HCT116 (cell line): ENCODE measurements around the gene GET3. TPM values are rescaled to one million over a fixed set of nuclear protein-coding genes. Genes with fewer than 3 reads are reported as not detected.

ENCODE experiments used
- ATAC-seq: fragments of 200-7000 bp; cut with Tn5 transposase; 2 replicates; pipeline ENCODE4 v1.9.1; 2020; ENCODE audit warnings: mild to moderate bottlenecking, moderate library complexity
- BruUV-seq: library from RNA; stranded (reverse); fragments of 400-500 nt; replicated peaks from 2 replicates; lab custom pipeline; 2021; lab: Mats Ljungman, UMichigan
- CTCF ChIA-PET: fragments of 300-600 bp; sonication (Branson Sonifier 250); formaldehyde crosslinking; loops from one replicate; lab custom pipeline; 2021; ENCODE audit warnings: antibody characterized with exemption; lab: Charles Lee
- POLR2A ChIA-PET: fragments of 300-600, 350-600 bp; sonication (Branson Sonifier 250); formaldehyde crosslinking; loops from one replicate; lab custom pipeline; 2021; ENCODE audit warnings: antibody characterized with exemption; lab: Charles Lee
- RAD21 ChIA-PET, 2 experiments: fragments of 300-600 bp; sonication (Branson Sonifier 250); formaldehyde crosslinking; loops; one replicate each; lab custom pipeline; 2023; ENCODE audit warnings: low total read pairs in 2 of 2; ENCODE audit not compliant: uncharacterized antibody in 2 of 2, unreplicated experiment in 2 of 2, low non-redundant PET in 1 of 2; lab: Charles Lee
- DNase-seq: peaks from one replicate; pipeline ENCODE4 v3.0.0-alpha.2; 2010; ENCODE audit warnings: low read depth, low spot score
- H2AFZ ChIP-seq: fragments of 200-600 bp; shearing (Covaris generic), sonication (generic); 2 replicates; pipeline ENCODE4 v1.6.1; 2017; ENCODE audit warnings: low read depth, mixed run types, mixed read lengths, antibody characterized with exemption, low read length; ENCODE audit not compliant: poor library complexity, severe bottlenecking
- H3K27ac ChIP-seq: 2 replicates; pipeline ENCODE4 v1.5.1; 2012; ENCODE audit warnings: low read depth, low read length
- H3K27me3 ChIP-seq: fragments of 200-600 bp; sonication (generic); 2 replicates; pipeline ENCODE4 v1.6.1; 2016; ENCODE audit warnings: mixed run types, low read length, mixed read lengths; ENCODE audit not compliant: insufficient read depth
- H3K36me3 ChIP-seq, 2 experiments: fragments of 200-500 bp in 1 of 2; fragments of 200-600 bp in 1 of 2; sonication (Bioruptor generic) in 1 of 2; sonication (generic) in 1 of 2; 2 replicates each; pipeline versions ENCODE4 v1.5.1 to v1.6.1; 2014 to 2016; ENCODE audit warnings: low read length in 2 of 2, inconsistent platforms in 1 of 2, mixed read lengths in 1 of 2, mixed run types in 1 of 2; ENCODE audit not compliant: insufficient read depth in 2 of 2, control insufficient read depth in 1 of 2
- H3K4me1 ChIP-seq, 2 experiments: fragments of 200-600 bp in 1 of 2; sonication (generic) in 1 of 2; 2 replicates each; pipeline versions ENCODE4 v1.5.1 to v1.6.1; 2012 to 2017; ENCODE audit warnings: low read length in 2 of 2, inconsistent platforms in 1 of 2, mild to moderate bottlenecking in 1 of 2, mixed read lengths in 1 of 2, mixed run types in 1 of 2, moderate library complexity in 1 of 2; ENCODE audit not compliant: insufficient read depth in 2 of 2, control insufficient read depth in 1 of 2
- H3K4me2 ChIP-seq: fragments of 200-600 bp; sonication (generic); 2 replicates; pipeline ENCODE4 v1.6.1; 2017; ENCODE audit warnings: mixed run types, low read length, mixed read lengths
- H3K4me3 ChIP-seq, 2 experiments: fragments of 200-600 bp in 1 of 2; sonication (generic) in 1 of 2; replicated peaks in 1 of 2; 2 replicates each; pipeline ENCODE4 v1.5.1; 2011 to 2016; ENCODE audit warnings: low read length in 2 of 2, control low read depth in 1 of 2, low read depth in 1 of 2, mild to moderate bottlenecking in 1 of 2, mixed read lengths in 1 of 2, mixed run types in 1 of 2
- H3K79me2 ChIP-seq: fragments of 200-600 bp; sonication (generic); 2 replicates; pipeline ENCODE4 v1.6.1; 2017; ENCODE audit warnings: mild to moderate bottlenecking, mixed run types, low read length, moderate library complexity, mixed read lengths; ENCODE audit not compliant: insufficient read depth
- H3K9ac ChIP-seq: fragments of 200-600 bp; sonication (generic); 2 replicates; pipeline ENCODE4 v1.6.1; 2016; ENCODE audit warnings: low read length, mixed read lengths
- H3K9me2 ChIP-seq: fragments of 200-600 bp; sonication (generic), shearing (Covaris generic); 2 replicates; pipeline ENCODE4 v1.6.1; 2017; ENCODE audit warnings: mixed run types, mild to moderate bottlenecking, moderate library complexity; ENCODE audit not compliant: insufficient read depth
- H3K9me3 ChIP-seq, 2 experiments: fragments of 200-500 bp in 1 of 2; fragments of 200-600 bp in 1 of 2; sonication (Bioruptor generic) in 1 of 2; sonication (generic) in 1 of 2; 2 replicates each; pipeline ENCODE4 v1.6.1; 2014 to 2017; ENCODE audit warnings: low read length in 2 of 2, mixed read lengths in 2 of 2, inconsistent platforms in 1 of 2, low read depth in 1 of 2, mild to moderate bottlenecking in 1 of 2, mixed run types in 1 of 2, moderate library complexity in 1 of 2; ENCODE audit not compliant: control insufficient read depth in 1 of 2, insufficient read depth in 1 of 2
- H4K20me1 ChIP-seq: fragments of 200-600 bp; sonication (generic), shearing (Covaris generic); 2 replicates; pipeline ENCODE4 v1.6.1; 2017; ENCODE audit warnings: mixed run types, mild to moderate bottlenecking, moderate library complexity; ENCODE audit not compliant: insufficient read depth
- CBX3 ChIP-seq: IDR thresholded peaks from 2 replicates; pipeline ENCODE4 v1.6.1; 2012; ENCODE audit warnings: low read depth
- EGR1 ChIP-seq: IDR thresholded peaks from 2 replicates; pipeline ENCODE4 v1.6.1; 2012; ENCODE audit warnings: low read depth
- ELF1 ChIP-seq: IDR thresholded peaks from 2 replicates; pipeline ENCODE4 v1.6.1; 2012; ENCODE audit warnings: low read depth, borderline replicate concordance
- EZH2 ChIP-seq: fragments of 200-600 bp; sonication (generic); IDR thresholded peaks from 2 replicates; pipeline ENCODE4 v1.6.1; 2017; ENCODE audit warnings: antibody characterized with exemption, mixed run types
- EZH2phosphoT487 ChIP-seq: fragments of 200-600 bp; IDR thresholded peaks from 2 replicates; pipeline ENCODE4 v1.6.1; 2018; ENCODE audit warnings: antibody characterized with exemption, borderline replicate concordance
- JUND ChIP-seq: IDR thresholded peaks from 2 replicates; pipeline ENCODE4 v1.6.1; 2012
- MAX ChIP-seq: IDR thresholded peaks from 2 replicates; pipeline ENCODE4 v1.6.1; 2012
- POLR2AphosphoS5 ChIP-seq: IDR thresholded peaks from 2 replicates; pipeline ENCODE4 v1.6.1; 2011; ENCODE audit warnings: mild to moderate bottlenecking, low read depth, low read length, moderate library complexity
- RAD21 ChIP-seq: IDR thresholded peaks from 2 replicates; pipeline ENCODE4 v1.6.1; 2012; ENCODE audit warnings: low read depth, mild to moderate bottlenecking
- REST ChIP-seq: IDR thresholded peaks from 2 replicates; pipeline ENCODE4 v1.6.1; 2012; ENCODE audit warnings: low read depth
- SRF ChIP-seq: IDR thresholded peaks from 2 replicates; pipeline ENCODE4 v1.6.1; 2012; ENCODE audit warnings: low read depth
- TCF7L2 ChIP-seq: IDR thresholded peaks from 2 replicates; pipeline ENCODE4 v1.7.0; 2011; ENCODE audit warnings: borderline replicate concordance, inconsistent platforms; ENCODE audit not compliant: insufficient read depth, insufficient read length; ENCODE audit errors: extremely low read depth
- ZFX ChIP-seq: fragments of 450-650 bp; IDR thresholded peaks from 2 replicates; pipeline ENCODE4 v1.6.1; 2017
- intact Hi-C: fragments of 100-400 bp; cut with micrococcal nuclease; formaldehyde crosslinking; loops from 2 replicates; pipeline ENCODE4 v1.10.0; 2022
- total RNA-seq: library from RNA; stranded (reverse); gene quantifications from one replicate; pipeline ENCODE4 v1.2.1, GENCODE V29; 2021; ENCODE audit not compliant: unreplicated experiment
- TF ChIP-seq, protein P1 (sequence below): IDR thresholded peaks from 2 replicates; pipeline ENCODE4 v1.6.1; 2012

The GET3 gene
- total RNA-seq, 1 experiment from 2014 or later, result 77.6 TPM

DNA sequence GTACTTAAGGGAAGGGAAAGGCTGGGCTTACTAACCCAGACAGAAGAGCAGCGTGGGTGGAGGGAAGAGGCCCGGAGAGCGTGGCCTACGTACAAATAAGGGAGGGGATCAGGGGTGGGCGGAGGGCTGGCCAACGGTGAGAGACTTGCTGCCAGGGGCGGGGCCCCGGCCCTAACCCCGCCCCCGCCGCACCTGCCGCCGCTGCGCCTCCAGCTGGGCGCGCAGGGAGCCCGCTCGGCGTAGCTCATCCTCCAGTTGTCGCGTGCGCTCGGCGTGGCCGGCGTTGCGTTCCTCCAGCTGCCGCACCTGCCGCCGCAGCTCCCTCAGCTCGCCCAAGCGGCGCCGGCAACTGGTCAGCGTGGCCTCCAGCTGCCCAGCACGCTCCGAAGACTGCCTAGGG is 32.4 kb downstream of the GET3 start:
- intact Hi-C loops, result no loop called here

DNA sequence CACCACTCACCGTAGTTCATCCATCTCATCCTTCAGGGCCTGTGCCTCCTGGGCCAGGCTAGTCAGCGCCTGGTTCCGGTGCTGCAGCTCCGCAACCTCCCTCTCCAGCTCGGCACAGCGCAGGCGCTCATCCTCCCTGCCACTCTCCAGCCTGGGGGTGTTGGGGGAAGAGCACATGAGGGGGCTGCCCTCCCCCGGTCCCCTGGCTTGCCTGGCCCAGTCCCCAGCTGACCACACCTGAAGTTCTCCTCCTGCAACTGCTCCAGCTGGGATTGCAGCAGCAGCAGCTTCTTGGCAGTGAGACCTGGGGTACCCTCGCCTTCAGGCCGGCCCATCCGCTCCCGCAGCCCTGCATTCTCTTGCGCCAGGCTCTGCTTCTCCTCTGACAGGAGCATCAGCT is 33.6 kb downstream of the GET3 start:
- Histone ChIP-seq H3K4me2 (no peak overlapping the region), H3K9me3 (no peaks in the 10 kb centered on the region), H2AFZ (no peak overlapping the region), H3K4me1 (peaks cover 19 to 40% of the 10 kb centered on the region in 2 experiments), H3K9ac (no peak overlapping the region), H3K79me2 (peaks cover 6% of the 10 kb centered on the region; the same call in 1 of the 2 replicates), H3K36me3 (peaks cover 0 to 9% of the 10 kb centered on the region in 2 experiments; a peak in 2 of 4 replicates), H3K27me3 (no peaks in the 10 kb centered on the region), H3K27ac (no peak overlapping the region), H4K20me1 (no peaks in the 10 kb centered on the region), H3K4me3 (no peak overlapping the region), H3K9me2 (no peaks in the 10 kb centered on the region)
- ATAC-seq, result no peak
- TF ChIP-seq ELF1, result no peak
- TF ChIP-seq RAD21, result no peak
- no peak for TF ChIP-seq EZH2phosphoT487
- no peak for TF ChIP-seq SRF
- TF ChIP-seq REST, result no peak
- no peak for TF ChIP-seq ZFX
- intact Hi-C loops, result no loop called here
- POLR2A ChIA-PET, result interaction anchor here (1.1 kb wide), 1 partner anchor 21 kb away, joined by 3 read pairs; the partner anchor contains the start of gene JUNB
- no peak for DNase-seq
- CTCF ChIA-PET, result interaction anchor here (0.5 to 1.0 kb wide), 2 partner anchors 10 to 54 kb away, joined by 3 to 5 read pairs; no protein-coding TSS in a partner anchor
- BruUV-seq, result no TSS peak
- RAD21 ChIA-PET, result no interaction called here

More for the DNA sequence above, 32.4 kb downstream of the GET3 start:
- ATAC-seq (no peak), DNase-seq (no peak)
- no TSS peak for BruUV-seq
- no peak overlapping the region for H3K4me3 ChIP-seq
- no peaks in the 10 kb centered on the region for H4K20me1 ChIP-seq
- H3K79me2 ChIP-seq, result peaks cover 6% of the 10 kb centered on the region; the same call in 1 of the 2 replicates
- no peaks in the 10 kb centered on the region for H3K9me2 ChIP-seq
- peaks cover 2 to 10% of the 10 kb centered on the region in 2 experiments; a peak in 3 of 4 replicates for H3K36me3 ChIP-seq
- H3K4me2 ChIP-seq, result no peak overlapping the region
- no peaks in the 10 kb centered on the region for H3K27me3 ChIP-seq
- H3K9me3 ChIP-seq, result no peaks in the 10 kb centered on the region
- H3K4me1 ChIP-seq, result peaks cover 19 to 39% of the 10 kb centered on the region in 2 experiments
- POLR2A ChIA-PET, result interaction anchor here (0.6 to 1.4 kb wide), 2 partner anchors 24 to 32 kb away, joined by 3 to 5 read pairs; partner anchors contain the start of gene THSD8
- H2AFZ ChIP-seq, result no peak overlapping the region
- CTCF ChIA-PET, result no interaction called here
- H3K9ac ChIP-seq, result no peak overlapping the region
- no peak for TF ChIP-seq EGR1
- no peak for TF ChIP-seq TCF7L2
- TF ChIP-seq POLR2AphosphoS5, result no peak
- no peak for TF ChIP-seq EZH2
- no peak for TF ChIP-seq ZFX
- TF ChIP-seq, protein P1, sequence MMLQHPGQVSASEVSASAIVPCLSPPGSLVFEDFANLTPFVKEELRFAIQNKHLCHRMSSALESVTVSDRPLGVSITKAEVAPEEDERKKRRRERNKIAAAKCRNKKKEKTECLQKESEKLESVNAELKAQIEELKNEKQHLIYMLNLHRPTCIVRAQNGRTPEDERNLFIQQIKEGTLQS, result no peak
- TF ChIP-seq JUND, result no peak
- no peak for TF ChIP-seq MAX
- no peak for TF ChIP-seq CBX3
- RAD21 ChIA-PET, result interaction anchor here in 1 of 2 experiments (0.6 kb wide), 1 partner anchor 23 kb away, joined by 3 read pairs; no protein-coding TSS in a partner anchor
- no peak overlapping the region for H3K27ac ChIP-seq
